Measurements from ENCODE around the gene PTTG2. TPM values are rescaled to one million over a fixed set of nuclear protein-coding genes. Genes with fewer than 3 reads are reported as not detected.

The PTTG2 gene
- total RNA-seq, 1 experiment from 2014 or later: 0.35 TPM

DNA sequence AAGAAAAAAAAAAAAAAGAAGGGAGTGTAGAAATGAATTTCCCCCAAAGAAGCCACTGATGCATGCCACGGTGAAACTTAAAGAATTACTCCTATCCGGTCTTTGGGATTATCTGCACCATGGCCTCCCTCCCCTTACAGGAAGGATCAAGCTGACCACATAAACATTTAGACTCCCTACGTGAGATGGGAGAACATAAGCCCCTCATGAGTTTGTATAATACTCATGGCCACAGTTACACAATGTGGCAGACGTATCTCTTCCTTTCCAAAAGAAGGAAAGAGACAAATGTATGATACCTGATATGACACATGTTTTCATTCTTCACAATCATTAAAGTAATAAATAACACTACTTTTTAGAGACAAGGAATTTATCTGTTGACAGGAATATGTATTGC, 3.3 kb upstream of the PTTG2 start (continued):
- TF ChIP-seq PREB (CRISPR knock-in tag; IDR thresholded peaks at IDR 0.05; ENCODE audit: borderline replicate concordance): no peak
- TF ChIP-seq HMGA2 (CRISPR knock-in tag; IDR thresholded peaks at IDR 0.05): no peak
- no peak for TF ChIP-seq NFE2L1 (CRISPR knock-in tag; IDR thresholded peaks at IDR 0.05)
- TF ChIP-seq SMAD3 (CRISPR knock-in tag; IDR thresholded peaks at IDR 0.05; ENCODE audit: borderline replicate concordance): no peak

DNA sequence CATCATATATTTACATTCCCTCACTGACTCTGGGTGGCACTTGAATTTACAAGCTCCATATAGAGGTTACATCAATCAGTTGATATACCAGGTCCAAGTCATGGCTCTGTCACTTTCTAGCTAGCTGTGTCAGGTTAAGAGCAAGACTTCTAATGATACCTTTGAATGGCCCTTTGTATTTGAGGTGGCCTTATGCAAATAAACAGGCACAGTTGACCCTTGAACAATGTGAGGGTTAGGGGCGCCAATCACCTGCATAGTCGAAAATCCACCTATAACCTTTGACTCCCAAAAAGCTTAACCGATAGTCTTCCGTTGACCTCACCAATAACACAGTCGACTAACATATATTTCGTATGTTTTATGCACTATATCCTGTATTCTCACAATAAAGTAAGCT, 1.3 kb upstream of the PTTG2 start:
- Mint-ChIP-seq H3K36me3 (no peaks in the 10 kb centered on the region), H3K4me1 (no peaks in the 10 kb centered on the region; the same call in 1 of the 2 replicates), H3K9me3 (no peaks in the 10 kb centered on the region), H3K27me3 (ENCODE audit: low read depth) (no peaks in the 10 kb centered on the region), H3K4me3 (no peak overlapping the region), H3K27ac (no peak overlapping the region)
- ATAC-seq (no peak), DNase-seq (ENCODE audit: low spot score) (no peak)
- CTCF ChIA-PET: interaction anchor here (2.0 kb wide), 1 partner anchor 12 kb away, joined by 5 read pairs; no protein-coding TSS in a partner anchor
- TF ChIP-seq NFATC4 (CRISPR knock-in tag; IDR thresholded peaks at IDR 0.05) (no peak), ZNF317 (CRISPR knock-in tag; IDR thresholded peaks at IDR 0.05; ENCODE audit: borderline replicate concordance, low read depth) (no peak), USF2 (CRISPR knock-in tag; IDR thresholded peaks at IDR 0.05) (no peak), ZNF138 (CRISPR knock-in tag; conservative IDR thresholded peaks at IDR 0.05) (no peak), GTF2I (CRISPR knock-in tag; conservative IDR thresholded peaks at IDR 0.05) (no peak), MXD4 (CRISPR knock-in tag; IDR thresholded peaks at IDR 0.05; ENCODE audit: borderline replicate concordance) (no peak), GABPB1 (CRISPR knock-in tag; IDR thresholded peaks at IDR 0.05) (no peak), ERG (CRISPR knock-in tag; IDR thresholded peaks at IDR 0.05) (no peak), FOXJ3 (CRISPR knock-in tag; IDR thresholded peaks at IDR 0.05; ENCODE audit: borderline replicate concordance) (no peak), OVOL2 (CRISPR knock-in tag; IDR thresholded peaks at IDR 0.05; ENCODE audit: borderline replicate concordance) (no peak), NR3C1 (CRISPR knock-in tag; conservative IDR thresholded peaks at IDR 0.05; ENCODE audit: low read depth) (no peak)
- TF ChIP-seq, protein P1, sequence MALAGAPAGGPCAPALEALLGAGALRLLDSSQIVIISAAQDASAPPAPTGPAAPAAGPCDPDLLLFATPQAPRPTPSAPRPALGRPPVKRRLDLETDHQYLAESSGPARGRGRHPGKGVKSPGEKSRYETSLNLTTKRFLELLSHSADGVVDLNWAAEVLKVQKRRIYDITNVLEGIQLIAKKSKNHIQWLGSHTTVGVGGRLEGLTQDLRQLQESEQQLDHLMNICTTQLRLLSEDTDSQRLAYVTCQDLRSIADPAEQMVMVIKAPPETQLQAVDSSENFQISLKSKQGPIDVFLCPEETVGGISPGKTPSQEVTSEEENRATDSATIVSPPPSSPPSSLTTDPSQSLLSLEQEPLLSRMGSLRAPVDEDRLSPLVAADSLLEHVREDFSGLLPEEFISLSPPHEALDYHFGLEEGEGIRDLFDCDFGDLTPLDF (CRISPR knock-in tag; IDR thresholded peaks at IDR 0.05): no peak
- TF ChIP-seq, protein P2, sequence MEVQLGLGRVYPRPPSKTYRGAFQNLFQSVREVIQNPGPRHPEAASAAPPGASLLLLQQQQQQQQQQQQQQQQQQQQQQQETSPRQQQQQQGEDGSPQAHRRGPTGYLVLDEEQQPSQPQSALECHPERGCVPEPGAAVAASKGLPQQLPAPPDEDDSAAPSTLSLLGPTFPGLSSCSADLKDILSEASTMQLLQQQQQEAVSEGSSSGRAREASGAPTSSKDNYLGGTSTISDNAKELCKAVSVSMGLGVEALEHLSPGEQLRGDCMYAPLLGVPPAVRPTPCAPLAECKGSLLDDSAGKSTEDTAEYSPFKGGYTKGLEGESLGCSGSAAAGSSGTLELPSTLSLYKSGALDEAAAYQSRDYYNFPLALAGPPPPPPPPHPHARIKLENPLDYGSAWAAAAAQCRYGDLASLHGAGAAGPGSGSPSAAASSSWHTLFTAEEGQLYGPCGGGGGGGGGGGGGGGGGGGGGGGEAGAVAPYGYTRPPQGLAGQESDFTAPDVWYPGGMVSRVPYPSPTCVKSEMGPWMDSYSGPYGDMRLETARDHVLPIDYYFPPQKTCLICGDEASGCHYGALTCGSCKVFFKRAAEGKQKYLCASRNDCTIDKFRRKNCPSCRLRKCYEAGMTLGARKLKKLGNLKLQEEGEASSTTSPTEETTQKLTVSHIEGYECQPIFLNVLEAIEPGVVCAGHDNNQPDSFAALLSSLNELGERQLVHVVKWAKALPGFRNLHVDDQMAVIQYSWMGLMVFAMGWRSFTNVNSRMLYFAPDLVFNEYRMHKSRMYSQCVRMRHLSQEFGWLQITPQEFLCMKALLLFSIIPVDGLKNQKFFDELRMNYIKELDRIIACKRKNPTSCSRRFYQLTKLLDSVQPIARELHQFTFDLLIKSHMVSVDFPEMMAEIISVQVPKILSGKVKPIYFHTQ (CRISPR knock-in tag; IDR thresholded peaks at IDR 0.05): no peak
- POLR2A ChIA-PET: no interaction called here
